Adrenal gland (tissue), 5 donors: Measurements from ENCODE around the gene GMEB2.

ENCODE experiments used
- POLR2A ChIP-seq, 2 donors: fragments of 450-650 bp; IDR thresholded peaks; one replicate each; pipeline ENCODE4 v1.6.1; 2017; ENCODE audit warnings: antibody characterized with exemption in 2 of 2, mild to moderate bottlenecking in 2 of 2, moderate library complexity in 1 of 2
- TF ChIP-seq, protein P1 (sequence below), 6 experiments: fragments of 450-650 bp in 4 of 6; fragments of 200-600 bp in 2 of 6; sonication (generic) in 1 of 6; IDR thresholded peaks; 1 replicate in 5 of 6; 2 replicates in 1 of 6; pipeline versions ENCODE4 v1.5.1 to v1.8.0; 2016 to 2021; ENCODE audit warnings: antibody characterized with exemption in 6 of 6, mild to moderate bottlenecking in 2 of 6, moderate library complexity in 1 of 6
- donor health status: DM: no; HTN: no; CAD: no.

- TF ChIP-seq, protein P1, sequence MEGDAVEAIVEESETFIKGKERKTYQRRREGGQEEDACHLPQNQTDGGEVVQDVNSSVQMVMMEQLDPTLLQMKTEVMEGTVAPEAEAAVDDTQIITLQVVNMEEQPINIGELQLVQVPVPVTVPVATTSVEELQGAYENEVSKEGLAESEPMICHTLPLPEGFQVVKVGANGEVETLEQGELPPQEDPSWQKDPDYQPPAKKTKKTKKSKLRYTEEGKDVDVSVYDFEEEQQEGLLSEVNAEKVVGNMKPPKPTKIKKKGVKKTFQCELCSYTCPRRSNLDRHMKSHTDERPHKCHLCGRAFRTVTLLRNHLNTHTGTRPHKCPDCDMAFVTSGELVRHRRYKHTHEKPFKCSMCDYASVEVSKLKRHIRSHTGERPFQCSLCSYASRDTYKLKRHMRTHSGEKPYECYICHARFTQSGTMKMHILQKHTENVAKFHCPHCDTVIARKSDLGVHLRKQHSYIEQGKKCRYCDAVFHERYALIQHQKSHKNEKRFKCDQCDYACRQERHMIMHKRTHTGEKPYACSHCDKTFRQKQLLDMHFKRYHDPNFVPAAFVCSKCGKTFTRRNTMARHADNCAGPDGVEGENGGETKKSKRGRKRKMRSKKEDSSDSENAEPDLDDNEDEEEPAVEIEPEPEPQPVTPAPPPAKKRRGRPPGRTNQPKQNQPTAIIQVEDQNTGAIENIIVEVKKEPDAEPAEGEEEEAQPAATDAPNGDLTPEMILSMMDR (IDR thresholded peaks at IDR 0.05) = no peak
- no peak for TF ChIP-seq POLR2A (IDR thresholded peaks at IDR 0.05)
Observed at GRCh38 chr20:63562461-63563224, 64.3 kb downstream of the GMEB2 start.
